Transverse colon (tissue), 4 donors: Measurements from ENCODE around the gene CASP8.

Experiments
- CTCF ChIP-seq, 5 experiments: fragments of 200-600 bp in 3 of 5; fragments of 450-650 bp in 2 of 5; sonication (generic) in 3 of 5; IDR thresholded peaks; 1 replicate in 2 of 5; 2 replicates in 3 of 5; pipeline ENCODE4 v1.5.1; 2016 to 2017; ENCODE audit warnings: antibody characterized with exemption in 5 of 5, inconsistent platforms in 3 of 5, mild to moderate bottlenecking in 2 of 5, moderate library complexity in 1 of 5
- POLR2A ChIP-seq: fragments of 450-650 bp; IDR thresholded peaks from one replicate; pipeline ENCODE4 v1.6.1; 2016; ENCODE audit warnings: antibody characterized with exemption, mild to moderate bottlenecking, moderate library complexity
- POLR2AphosphoS5 ChIP-seq, 3 donors: sonication (generic); formaldehyde crosslinking; IDR thresholded peaks; one replicate each; pipeline ENCODE4 v1.6.1; 2016; ENCODE audit warnings: antibody characterized with exemption in 3 of 3

- TF ChIP-seq CTCF (IDR thresholded peaks at IDR 0.05) (no peak), POLR2A (no peak), POLR2AphosphoS5 (IDR thresholded peaks at IDR 0.05) (no peak)
Measured at GRCh38 chr2:201264472-201265173, 4.3 kb downstream of the CASP8 start.
